Hypothalamus (tissue), 51 donors: ENCODE data around the gene PLEKHG5.

Source experiments
- DNase-seq, 51 donors: peaks; one replicate each; lab custom pipeline; 2025; lab: John Stamatoyannopoulos, UW

Gene PLEKHG5

DNA sequence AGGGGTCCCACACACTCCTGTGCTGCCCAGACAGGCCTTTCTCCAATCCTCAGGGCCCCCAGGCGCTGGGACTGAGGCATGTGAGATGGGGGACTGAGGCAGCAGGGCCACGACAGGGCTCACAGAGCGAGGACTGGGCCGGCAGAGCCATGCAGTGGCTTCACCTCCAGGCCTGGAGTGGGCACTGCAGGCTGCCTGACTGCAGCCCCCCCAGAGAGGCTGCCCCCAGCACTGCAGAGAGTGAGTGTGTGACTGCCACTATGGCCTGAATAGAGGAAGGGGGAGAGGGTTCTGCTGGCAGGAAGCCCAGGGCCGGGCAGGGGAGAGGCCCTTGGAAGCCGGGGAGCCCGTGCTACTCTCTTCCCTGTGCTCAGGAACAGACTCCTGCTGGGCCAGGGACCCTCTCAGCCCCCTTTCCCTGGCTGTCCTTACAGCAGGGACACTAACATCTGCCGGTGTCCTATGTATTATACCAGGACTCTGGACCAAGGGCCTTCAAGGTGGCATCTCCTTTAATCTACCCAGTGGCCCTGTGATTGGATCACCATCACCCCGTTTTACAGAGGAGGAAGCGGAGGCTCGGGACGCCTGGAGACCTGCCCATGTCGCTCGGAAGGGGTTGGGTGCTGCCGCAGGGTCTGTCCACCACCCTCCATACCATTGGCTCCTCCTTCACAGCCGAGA is 20.2 kb upstream of the PLEKHG5 start:
- DNase-seq = no peak

DNA sequence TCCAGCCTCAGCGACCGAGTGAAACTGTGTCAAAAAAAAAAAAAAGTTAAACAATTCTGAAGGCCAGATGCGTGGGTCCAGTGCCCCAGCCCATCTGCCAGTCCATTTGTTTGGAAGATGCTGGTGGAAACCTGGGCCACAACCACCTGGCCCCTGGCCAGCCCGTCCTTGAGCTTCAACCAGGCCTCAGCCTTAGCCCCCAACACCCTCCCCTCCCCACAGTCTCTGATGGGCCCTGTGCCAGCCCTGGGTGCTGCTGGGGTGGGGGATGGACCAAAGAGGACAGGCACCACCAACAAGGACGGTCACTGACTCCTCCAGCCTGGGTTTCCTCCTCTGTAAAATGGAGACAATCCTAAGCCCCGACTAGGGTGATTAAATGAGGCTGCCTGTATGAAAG is 19.6 kb upstream of the PLEKHG5 start:
- no peak for DNase-seq

DNA sequence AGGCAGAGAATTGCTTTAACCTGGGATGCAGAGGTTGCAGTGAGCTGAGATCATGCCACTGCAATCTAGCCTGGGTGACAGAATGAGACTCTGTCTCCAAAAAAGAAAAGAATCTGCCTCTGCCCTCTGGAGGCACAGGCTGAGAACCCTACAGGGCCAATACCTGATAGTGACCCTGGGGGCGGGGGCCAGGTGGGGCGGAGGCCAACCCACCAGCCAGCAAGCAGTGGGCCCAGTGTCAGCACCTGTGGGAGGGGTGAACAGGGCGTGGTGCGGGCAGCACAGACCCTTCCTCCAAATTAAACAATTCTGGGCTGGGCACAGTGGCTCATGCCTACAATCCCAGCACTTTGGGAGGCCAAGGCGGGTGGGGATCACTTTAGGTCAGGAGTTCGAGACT is 19.0 kb upstream of the PLEKHG5 start:
- no peak for DNase-seq

DNA sequence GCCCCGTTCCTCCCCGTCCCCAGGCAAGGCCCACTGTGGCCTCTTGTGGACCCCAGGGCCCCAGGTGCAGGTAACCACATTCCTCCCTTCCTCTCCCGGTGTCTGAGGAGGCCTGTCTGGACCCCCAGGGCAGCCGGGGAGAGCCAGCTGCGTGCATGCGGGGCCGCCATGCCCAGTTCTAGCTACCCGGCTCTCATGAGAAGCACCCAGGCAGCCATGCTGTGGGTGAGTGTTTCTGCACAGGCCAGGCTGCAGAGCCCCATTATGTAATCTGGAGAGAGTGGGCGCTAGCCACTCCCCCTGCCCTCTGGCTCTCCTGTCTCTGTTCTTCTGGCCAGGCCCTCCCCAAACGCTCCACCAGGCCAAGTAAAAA is 18.4 kb upstream of the PLEKHG5 start:
- DNase-seq = peak in 10 of 51 donors; percentile 15 to 54 (median 20)

DNA sequence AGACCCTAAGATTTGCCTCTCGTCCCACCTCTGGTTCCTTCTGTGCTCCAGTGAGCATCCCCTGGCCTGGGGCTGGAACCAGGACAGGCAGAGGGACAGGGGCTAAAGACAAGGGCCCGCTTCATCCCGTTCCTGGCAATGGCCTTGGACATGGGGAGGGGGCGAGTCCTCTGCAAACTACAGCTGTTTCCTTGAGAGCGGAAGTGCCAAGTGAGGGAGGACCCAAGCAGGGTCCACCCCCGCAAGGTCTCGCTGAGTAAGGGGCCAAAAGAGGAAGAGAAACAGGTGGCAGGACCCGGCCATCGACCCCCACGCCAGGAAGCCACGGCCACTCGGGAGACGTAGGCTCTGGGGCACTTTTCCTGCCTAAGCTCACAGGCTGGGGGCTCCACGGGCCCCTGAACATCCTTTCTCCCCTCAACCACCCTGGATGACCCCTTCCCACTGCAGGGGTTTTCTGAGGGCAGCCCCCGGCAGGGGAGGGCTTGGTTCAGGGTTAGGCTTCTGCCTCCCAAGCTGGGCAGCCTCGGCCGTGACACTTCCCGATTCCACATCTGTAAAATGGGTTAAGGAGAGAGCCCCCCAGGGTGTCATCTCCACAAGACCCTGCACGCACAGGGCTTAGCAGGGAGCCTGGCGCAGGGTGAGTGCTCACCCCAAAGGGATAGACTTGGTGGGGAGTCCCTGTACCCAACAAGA is 17.9 kb upstream of the PLEKHG5 start:
- peak in 4 of 51 donors; percentile 14 to 24 (median 17) for DNase-seq

DNA sequence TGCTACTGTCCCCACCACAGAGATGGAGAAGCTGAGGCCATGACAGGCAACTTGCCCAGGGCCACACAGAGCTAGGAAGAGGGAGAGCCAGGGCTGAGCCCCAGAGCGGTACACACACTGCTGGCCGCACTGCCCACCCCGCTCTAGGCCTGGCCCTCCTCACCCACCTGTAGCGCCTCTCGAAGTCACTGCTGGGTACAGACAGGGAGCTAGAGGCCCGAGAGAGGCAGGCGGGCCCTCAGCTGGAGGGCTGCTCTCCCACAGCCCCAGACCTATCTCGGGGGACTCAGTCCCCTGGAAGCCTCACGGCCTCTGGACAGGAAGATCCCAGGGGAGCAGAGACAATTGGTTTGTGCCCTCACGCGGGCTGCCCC is 17.3 kb upstream of the PLEKHG5 start:
- no peak for DNase-seq

DNA sequence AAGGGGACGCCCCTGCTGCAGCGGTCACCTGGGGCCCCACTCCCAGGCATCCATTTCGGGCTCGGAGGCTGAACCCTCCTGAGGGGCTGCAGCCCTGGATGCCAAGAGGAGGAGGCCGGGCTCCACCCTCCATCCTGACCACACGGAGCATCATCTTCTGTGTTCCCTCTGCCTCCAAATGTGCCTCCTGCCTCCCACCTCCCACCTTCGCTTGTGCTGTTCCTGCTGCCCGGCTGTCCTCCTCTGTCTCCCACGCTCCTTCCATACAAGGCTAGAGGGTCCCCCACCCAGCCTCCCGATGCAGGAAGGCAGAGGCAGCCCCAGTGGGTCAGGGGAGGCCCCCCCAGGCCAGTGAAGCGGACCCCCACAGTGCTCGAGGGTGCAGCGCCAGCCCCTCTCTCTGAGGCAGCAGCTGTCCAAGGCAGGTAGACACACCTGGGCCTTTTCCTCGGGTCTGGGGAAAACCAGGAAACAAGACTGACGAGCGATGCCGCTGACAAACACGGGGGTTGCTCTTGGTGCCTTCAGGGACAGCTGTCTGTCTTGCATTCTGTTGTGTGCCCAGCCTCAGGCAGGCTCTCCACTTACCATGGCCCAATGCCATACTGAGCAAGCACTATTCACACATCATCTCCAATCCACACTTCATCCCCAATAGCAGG is 16.8 kb upstream of the PLEKHG5 start:
- DNase-seq = no peak

DNA sequence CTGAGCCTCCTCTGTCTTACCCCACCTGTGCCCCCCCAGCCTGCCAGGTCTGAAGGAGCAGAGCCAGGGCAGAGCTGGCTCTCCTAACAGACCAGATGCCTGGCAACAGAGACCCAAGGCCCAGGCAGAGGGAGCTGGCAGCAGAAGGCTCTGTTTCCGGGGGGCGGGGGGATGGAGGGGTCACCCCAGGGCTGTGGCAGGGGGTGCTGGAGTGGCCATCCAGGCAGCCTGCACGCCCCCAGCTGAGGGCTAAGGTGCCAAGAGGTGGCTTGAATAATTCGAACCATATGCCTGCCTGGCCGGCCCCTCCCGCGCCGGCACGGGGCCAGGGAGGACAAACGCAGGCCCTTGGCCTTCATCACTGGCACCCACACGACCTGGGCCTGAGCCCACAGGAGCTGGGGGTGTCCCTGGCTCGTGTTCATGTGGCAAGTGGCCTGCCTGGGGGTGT is 16.0 kb upstream of the PLEKHG5 start:
- DNase-seq = peak in 8 of 51 donors; percentile 21 to 52 (median 36)

DNA sequence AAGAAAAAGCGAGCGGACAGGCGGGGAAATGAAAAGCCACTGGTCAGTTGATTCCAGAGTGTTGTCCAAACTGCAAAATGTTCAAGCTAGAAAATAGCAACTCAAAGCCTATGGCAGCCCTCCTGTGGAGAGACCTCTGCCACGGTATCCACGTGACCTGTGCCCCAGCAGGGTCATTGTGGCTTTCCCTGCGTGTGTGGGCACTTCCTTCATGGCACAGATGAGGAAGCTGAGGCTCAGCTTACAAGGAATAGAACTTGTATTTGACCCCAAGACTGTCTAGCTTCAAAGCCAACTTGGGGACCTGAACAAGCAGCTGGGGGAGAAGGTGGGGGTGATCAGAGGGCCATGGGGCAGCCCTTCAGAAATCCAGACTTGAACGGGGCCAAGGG is 15.6 kb upstream of the PLEKHG5 start:
- DNase-seq = peak in 5 of 51 donors; percentile 20 to 39 (median 24)

DNA sequence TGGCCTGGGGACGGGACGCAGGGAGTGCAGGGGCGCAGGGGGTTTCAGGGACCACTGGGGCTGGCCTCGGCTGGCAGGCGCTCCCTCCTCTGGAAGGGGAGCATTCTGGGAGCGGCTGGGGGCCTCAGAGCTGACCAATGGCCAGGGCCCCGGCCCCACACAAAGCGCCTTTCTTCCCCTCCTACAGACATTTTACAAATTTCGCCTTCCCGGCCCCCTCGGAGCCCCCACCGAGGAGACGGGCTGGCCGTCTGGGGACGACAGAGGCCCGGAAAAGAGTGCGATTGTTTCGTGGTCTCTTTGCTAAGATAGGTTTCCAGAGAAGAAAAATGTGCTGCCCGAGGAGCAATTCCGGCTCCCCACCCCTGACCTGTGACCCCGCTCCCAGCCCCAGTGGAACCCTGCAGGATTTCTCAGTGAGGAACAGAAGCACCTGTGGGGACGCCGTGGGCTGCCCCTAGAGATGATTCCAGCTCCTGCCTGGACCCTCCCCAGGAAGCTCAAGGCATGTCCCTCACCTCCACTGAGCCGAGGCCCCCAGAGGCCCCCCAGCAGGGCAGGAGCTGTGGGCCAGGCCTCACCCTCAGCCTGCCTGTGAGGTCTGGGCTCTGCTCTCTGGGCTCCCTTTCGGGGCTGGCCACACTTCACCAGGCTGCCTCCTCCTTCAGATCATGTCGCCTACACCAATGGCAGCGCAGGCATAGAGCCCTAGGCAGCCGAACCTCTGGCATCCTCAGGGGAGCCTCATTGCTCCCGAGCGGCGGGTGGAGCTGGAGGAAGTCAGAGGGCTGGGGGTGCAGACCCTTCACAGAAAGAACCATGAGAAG is 15.0 kb upstream of the PLEKHG5 start:
- DNase-seq = no peak

DNA sequence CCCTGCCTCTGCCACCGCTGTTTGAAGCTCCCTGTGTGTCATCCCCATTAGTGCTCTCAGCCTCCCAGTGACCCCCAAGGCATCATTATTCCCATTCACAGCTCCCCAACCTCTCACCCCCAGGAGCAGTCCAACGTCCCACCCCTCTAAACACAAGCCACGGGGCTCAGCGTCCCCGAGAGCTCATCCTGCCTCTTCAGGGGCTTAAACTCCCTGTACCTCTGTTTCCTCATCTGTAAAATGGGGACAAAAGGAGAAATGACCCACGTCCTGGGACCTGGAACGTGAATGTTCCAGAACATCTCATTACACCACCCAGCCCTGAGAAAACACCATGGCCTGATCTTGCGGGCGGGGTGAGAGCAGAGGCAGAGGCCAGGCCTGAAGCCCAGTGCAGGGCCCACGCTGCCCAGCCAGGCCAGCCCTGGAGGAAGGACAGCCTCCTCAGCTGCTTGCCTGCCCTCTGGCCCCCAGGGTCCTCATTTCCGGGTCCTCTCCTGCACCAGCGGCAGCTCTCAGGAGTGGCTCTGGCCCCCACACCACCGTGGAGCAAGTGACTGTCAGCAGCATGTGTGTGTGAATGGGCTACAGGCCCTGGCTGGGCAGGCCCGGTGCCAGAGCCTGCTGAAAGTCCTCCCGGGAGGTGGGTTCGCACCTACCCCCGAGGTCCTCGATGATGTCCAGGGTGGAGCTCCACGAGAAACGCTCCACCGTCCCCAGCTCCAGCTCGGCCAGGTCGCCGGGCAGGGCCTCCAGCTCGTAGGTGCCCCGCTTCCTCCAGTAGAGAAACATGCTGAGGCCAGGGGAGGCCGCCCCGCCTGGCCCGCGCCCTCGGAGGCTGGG is 14.1 kb upstream of the PLEKHG5 start:
- DNase-seq = no peak

DNA sequence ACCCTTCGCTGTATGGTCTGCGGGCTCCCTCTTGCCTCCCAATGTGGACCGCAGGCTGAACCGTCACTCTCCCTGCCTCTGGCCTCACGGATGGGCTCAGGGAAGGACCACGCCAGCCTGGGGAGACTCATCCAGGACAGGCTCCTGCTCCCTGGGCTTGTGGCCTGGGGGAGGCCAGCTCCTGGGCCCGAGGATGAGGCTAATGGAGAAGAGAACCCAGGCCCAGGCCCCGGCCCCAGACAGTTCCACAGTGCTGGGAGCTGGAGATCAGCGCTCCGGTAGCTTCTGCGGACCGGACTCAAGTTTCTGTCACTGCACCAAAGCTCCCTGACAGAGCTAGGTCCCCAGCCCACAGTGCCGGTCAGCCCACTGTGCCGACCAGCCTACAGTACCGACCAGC is 13.4 kb upstream of the PLEKHG5 start:
- DNase-seq = no peak

DNA sequence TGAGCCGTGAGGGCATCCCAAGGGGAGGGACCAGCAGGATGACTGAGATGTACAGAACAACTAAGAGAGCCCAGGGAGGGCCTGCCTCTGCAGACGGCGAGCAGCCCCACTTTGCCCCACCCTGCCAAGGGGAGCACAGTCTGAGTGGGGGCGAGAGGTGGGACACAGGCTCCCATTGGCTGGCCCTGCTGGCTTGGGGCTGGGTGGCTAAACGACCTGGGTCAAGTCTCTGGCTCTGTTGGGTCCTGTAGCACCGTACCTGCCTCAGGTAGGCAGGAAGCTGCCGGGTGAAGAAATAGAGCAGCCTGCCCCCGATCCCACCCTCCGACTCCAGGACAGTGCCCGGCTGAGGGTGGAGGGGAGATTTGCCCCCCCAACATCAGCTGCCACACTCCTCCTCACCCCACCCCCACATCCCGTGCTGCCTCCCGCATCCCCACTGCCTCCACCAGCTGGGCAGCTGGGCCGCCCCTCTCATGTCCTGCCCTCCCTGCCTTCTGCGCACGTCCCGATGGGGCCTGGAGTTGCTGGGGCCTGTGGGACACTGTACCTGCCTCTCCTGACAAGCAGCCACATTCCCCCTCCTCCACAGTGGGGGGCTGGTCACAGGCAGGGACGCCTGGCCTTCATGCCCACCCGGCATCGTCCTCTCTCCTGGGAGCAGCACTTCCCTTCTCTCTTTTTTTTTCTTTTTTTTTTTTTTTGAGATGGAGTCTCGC is 12.6 kb upstream of the PLEKHG5 start:
- no peak for DNase-seq

DNA sequence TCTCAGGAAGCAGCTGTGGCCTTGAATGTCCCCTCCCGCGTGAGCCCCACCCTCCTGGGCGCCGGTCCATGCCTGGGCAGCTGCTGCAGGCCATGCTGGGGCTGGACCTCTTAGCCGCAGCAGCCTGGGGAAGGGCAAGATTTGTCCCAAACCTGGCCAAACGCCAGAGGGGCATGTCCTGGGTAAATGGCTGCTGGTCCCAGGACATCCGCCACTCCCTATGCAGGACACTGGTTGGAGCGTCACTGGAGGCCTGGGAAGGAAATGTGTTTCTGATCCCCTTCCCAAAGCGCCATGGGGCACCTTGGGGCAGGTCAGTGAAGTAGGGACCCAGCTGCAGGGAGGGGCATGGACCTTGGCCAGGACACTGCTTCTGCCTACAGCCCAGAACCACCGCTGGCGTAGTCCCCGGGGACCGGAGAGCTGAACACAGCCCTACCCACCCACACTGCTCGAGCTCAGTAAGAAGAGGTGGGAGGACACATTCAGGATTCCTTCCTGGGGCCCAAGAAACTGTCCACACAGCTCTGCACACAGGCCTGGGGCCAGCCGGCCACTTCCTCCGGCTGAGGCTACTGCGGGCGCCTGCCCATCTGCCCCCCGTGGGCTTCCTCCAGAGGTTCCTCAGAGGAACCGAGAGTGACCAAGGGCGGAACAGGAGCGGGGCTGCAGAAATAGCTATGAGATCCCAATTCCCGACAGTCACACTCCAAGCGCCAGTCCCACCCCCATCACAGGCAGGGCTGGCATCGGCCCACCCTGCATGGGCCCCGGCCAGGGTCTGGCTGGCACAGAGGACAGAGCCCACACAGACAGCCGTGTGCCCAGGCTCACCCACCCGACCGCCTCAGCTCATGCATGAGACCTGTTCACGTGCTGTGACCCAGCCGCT is 10.8 kb upstream of the PLEKHG5 start:
- DNase-seq = peak in 22 of 51 donors; percentile 14 to 65 (median 40)

DNA sequence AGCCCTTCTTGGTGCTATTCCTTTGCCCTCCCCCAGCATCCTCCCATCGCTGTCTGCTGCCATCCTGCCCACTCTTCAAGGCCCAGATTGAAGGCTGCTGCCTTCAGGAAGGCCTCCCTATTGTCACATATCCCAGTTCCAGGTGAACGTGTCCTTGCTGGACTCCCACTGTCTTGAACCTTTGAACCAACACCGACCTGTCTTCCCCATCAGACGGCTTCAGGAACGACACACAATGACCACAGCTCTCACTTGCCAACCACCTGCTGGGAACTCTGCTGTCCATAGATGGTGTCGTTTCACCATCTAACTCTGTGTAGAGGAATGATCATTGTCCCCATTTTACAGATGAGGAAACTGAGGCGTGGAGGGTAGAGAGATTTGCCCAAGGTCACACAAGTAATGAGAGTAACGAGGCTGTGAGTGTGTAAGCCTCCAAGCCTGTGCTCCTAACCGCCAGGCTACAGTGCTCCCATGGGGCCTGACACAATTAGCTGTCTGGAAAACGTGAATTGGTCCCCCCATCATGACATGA is 9.9 kb upstream of the PLEKHG5 start:
- DNase-seq = no peak

DNA sequence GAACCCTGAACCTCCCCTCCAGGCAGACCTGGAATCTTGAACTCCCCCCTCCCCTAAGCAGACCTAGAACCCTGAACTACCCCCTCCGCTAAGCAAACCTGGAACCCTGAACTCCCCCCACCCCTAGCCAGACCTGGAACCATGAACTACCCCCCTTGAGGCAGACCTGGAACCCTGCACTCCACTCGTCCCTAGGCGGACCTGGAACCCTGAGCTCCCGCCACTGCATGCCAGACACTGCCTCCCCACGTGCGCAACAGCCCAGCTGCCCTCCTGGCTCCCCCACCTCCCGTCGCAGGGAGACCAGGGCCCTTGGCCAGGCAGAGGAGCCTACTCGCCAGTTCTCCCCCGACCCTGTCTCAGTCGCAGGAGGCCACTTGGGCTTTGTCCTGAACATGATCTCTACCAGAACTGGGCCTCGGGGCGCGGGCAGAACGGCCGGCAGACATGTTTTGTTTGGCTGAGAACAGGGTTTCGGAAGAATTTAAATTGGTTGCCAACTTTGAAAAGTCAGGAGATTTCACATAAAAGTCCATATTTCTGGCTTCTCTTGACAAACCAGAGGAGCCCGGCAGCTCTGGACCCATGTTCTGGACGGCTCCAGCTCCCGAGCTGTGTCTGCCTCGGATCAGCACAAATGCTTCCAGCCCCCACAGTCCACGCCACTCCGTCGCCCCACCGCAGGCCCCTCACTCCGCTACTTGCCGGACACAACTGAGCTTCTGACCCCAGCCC is 9.2 kb upstream of the PLEKHG5 start:
- no peak for DNase-seq

DNA sequence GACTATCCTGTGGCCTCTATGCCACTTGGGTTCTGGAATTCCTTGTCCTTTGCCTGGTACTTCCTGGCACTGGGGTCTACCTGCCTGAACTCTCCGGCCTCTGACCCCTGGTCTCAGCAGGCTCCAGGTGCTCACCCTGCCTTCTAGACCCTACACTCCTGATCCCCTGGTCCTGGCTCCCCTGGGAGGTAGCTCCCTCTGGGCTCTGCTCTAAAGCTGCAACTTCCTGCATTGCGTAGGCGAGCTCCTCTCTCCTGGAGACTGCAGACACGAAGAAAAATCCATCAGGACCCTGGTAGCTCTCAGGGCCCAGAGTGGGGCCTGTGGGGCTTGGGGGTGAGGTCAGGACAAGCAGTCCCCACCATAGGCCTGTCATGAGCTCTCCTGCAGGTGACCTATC is 7.8 kb upstream of the PLEKHG5 start:
- no peak for DNase-seq
